WERI-Rb-1 (cell line): ENCODE measurements around the gene NAIF1.

Experiments
- DNase-seq: peaks from one replicate; pipeline ENCODE4 v3.0.0-alpha.2; 2020
- H3K27ac ChIP-seq: fragments of 250-450 bp; sonication (Bioruptor Pico); 2 replicates; pipeline ENCODE4 v1.5.1; 2020; ENCODE audit warnings: mild to moderate bottlenecking, moderate library complexity
- H3K27me3 ChIP-seq: fragments of 250-450 bp; sonication (Bioruptor Pico); 2 replicates; pipeline ENCODE4 v1.5.1; 2021; ENCODE audit warnings: mild to moderate bottlenecking, low read depth, moderate library complexity; ENCODE audit not compliant: insufficient read depth, severe bottlenecking
- H3K36me3 ChIP-seq: fragments of 250-450 bp; sonication (Bioruptor Pico); 2 replicates; pipeline ENCODE4 v1.5.1; 2020; ENCODE audit warnings: mild to moderate bottlenecking, moderate library complexity
- H3K4me3 ChIP-seq: 2 replicates; pipeline ENCODE4 v1.5.1; 2011; ENCODE audit warnings: low read depth, mild to moderate bottlenecking, control low read depth, low read length
- H3K9me3 ChIP-seq: fragments of 250-450 bp; sonication (Bioruptor Pico); 2 replicates; pipeline ENCODE4 v1.5.1; 2021; ENCODE audit warnings: mild to moderate bottlenecking, moderate library complexity; ENCODE audit not compliant: severe bottlenecking
- TF ChIP-seq, protein P1 (sequence below): IDR thresholded peaks from 2 replicates; pipeline ENCODE4 v1.5.1; 2011; ENCODE audit warnings: low read depth, mild to moderate bottlenecking, control low read depth, inconsistent platforms, low read length

The NAIF1 gene

DNA sequence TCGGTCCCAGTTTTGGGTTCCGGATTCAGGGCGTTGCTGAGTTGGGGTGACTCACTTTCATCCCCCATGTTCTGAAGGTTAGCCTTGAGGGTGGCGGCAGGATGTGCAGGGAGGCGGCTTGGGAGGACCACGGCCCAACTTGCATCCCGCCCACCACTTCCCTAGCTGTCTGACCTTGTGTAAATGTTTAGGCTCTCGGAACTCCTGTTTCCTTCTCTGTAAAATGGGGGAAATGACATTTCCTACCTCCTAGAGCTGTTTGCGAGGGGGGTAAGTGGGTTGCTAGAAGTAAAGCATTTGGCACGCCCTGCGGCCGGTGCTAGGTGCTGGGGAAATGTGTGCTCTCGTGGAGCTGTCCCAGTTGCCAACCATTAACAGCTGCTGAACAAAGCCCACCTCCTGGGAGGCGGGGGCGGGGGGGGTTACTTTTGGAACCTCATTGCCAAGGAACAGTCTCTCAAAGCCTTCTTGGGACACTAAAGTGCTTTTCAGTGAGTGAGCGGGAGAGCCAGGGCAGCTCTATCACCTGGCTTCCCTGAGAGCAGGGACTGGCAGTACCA, 32.9 kb upstream of the NAIF1 start:
- no peaks in the 10 kb centered on the region for H3K9me3 ChIP-seq
- H3K27ac ChIP-seq = no peak overlapping the region
- TF ChIP-seq, protein P1, sequence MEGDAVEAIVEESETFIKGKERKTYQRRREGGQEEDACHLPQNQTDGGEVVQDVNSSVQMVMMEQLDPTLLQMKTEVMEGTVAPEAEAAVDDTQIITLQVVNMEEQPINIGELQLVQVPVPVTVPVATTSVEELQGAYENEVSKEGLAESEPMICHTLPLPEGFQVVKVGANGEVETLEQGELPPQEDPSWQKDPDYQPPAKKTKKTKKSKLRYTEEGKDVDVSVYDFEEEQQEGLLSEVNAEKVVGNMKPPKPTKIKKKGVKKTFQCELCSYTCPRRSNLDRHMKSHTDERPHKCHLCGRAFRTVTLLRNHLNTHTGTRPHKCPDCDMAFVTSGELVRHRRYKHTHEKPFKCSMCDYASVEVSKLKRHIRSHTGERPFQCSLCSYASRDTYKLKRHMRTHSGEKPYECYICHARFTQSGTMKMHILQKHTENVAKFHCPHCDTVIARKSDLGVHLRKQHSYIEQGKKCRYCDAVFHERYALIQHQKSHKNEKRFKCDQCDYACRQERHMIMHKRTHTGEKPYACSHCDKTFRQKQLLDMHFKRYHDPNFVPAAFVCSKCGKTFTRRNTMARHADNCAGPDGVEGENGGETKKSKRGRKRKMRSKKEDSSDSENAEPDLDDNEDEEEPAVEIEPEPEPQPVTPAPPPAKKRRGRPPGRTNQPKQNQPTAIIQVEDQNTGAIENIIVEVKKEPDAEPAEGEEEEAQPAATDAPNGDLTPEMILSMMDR = no peak
- H3K4me3 ChIP-seq = no peak overlapping the region
- DNase-seq = no peak
- H3K36me3 ChIP-seq = peaks cover 48% of the 10 kb centered on the region
- no peaks in the 10 kb centered on the region for H3K27me3 ChIP-seq

DNA sequence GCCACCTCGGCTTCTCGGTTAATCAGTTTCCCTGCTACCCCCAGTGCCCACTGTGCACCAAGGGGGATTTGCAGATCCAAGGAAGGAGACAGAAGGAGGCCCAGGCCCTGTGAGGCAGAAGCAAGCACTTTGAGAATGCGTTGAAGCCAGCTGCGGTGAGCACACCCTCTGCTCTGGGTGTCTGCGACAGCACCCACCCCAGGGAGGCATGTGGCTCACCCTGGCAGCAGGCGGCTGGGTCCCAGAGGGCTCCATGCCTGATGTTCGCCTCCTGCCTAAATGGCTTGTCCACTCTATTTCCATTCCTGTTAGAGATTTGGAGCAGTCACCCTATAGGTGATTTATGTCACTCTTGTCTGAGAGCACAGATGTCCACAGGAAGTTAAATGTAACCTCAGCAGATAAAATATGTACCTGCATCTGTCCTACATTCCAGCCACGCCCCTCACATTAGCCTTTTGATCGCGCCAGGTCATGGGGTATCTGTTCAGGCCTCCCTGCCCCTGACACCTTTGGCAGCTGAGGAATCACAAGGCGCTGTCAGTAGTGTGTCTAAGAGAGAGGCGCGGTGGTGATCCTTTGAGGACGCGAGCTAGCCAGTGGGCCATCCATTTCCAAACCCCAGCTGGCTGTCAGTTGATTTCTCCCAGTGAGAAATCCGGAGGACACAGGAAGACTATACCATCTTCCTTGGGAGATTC, 32.3 kb upstream of the NAIF1 start:
- peaks cover 48% of the 10 kb centered on the region for H3K36me3 ChIP-seq
- no peaks in the 10 kb centered on the region for H3K27me3 ChIP-seq
- H3K27ac ChIP-seq = peak overlapping the region; percentile 52
- H3K9me3 ChIP-seq = no peaks in the 10 kb centered on the region
- no peak overlapping the region for H3K4me3 ChIP-seq
- DNase-seq = no peak
- TF ChIP-seq, protein P1 = no peak

DNA sequence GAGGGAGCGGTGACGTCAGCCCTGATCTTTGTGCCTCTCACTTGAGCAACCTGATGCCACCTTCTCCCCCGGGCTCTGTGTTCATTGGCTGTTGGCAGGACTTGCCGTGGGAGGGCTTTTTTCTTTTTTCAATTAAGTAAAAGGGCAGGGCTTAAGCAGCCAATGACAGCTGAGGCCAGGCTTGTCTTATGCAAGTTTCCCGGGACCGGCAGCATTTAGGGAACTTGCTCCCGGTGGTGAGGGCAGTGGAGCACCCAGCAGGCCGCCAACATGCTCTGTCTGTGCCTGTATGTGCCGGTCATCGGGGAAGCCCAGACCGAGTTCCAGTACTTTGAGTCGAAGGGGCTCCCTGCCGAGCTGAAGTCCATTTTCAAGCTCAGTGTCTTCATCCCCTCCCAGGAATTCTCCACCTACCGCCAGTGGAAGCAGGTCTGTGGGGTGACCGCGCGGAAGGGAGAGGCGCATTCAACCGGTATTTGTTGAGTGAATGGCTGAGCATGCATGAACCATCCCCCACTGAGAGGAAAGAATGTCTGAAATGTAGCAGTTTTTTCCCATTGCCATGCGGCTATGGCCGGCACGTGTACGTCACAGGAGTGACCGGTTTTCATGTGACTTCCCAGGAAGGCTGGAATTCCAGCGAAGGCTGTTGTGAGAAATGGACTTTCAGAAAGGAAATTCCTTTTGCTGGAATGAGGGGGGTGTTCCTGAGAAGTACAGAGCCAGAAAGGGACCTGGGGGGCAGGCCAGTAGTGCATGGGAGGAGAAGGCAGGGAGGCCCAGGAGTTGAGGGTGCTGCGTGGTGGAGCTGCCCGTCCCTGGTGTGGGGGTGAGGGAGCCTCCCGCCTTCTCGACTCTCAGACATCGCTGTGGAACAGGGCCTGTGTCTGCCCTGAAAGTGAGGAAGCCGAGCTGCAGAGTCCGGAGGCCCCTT, 31.4 kb upstream of the NAIF1 start:
- peak overlapping the region; percentile 52 for H3K27ac ChIP-seq
- H3K4me3 ChIP-seq = peak overlapping the region; percentile 42
- H3K27me3 ChIP-seq = no peaks in the 10 kb centered on the region
- peak; percentile 98 for DNase-seq
- H3K36me3 ChIP-seq = peaks cover 40% of the 10 kb centered on the region
- H3K9me3 ChIP-seq = no peaks in the 10 kb centered on the region
- TF ChIP-seq, protein P1 = no peak

DNA sequence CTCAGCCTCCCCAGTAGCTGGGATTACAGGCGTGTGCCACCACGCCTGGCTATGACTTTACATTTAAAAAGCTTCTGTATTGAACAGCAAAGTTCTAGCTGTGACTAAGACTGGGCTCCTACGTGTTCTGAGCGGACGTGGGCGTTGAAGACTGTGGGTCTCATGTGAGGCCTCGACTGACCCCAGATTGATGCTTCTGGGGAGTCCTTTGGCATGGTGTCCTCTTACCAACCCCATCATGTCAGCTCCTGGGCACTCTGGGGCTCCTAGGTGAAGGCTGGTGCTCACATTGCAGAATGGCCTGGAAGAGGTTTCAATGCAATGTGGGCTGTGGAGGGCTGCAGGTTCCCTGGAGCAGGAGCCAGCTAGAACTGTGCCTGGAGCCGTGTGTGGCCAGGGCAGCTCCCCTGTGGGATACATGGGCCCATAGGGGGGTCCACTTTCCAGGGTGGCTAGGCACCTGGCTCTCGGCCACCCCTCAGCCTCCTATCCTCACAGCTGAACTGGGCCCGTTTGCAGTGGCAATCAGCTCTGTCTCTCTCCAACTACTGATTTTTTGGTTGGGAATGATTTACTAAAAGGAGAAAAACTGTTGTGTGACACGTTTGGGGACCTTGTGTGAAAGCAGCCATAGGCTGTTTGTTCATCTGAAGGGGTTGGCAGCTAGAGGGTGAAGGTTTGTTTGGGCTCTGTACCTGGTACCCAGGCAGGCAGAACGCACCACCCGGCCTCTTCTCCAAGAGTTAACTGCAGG, 30.6 kb upstream of the NAIF1 start:
- TF ChIP-seq, protein P1 = no peak
- peaks cover 35% of the 10 kb centered on the region for H3K36me3 ChIP-seq
- DNase-seq = no peak
- H3K9me3 ChIP-seq = no peaks in the 10 kb centered on the region
- H3K27me3 ChIP-seq = no peaks in the 10 kb centered on the region
- H3K27ac ChIP-seq = peak overlapping the region; percentile 66
- H3K4me3 ChIP-seq = no peak overlapping the region

DNA sequence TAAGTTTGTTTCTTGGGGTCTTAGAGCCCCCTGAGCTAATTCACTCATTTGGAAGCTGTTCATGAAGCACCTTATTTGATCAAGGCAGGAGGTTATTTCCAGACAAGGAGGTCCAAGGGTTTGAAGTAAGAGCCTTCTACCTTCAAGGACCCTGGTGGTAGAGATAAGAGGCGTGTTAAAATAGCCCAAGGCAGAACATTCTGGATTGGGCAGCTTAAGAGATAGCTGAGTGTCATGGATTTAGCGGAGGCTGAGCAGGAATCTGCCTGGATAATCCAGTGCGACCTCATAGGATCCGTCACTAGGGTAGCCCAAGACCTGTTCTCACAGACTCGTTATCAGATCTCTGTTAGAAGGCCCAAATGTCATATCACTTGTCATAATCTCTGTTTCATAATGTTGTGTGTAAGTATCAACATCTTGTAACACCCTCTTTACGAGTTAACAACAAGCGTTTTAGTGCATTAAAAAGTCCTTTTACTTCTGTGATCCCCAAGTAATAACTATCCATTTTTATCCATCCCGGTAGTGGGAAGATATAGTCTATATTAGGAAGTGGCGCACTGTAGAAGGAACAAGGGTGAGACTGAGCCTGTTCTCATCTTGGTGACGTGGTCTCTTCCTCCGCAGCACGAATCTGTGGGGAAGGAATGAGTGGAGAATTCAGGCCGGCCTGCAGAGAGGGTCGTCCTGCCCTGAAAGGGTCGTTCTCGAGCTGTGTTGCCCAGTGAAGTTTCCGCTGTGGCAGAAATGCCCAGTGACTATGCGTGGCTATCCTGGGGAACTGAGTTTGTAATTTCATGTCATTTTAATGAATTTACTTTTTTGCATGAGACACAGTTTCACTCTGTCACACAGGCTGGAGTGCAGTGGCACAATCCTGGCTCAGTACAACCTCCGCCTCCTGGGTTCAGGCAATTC, 29.8 kb upstream of the NAIF1 start:
- no peak overlapping the region for H3K4me3 ChIP-seq
- no peaks in the 10 kb centered on the region for H3K27me3 ChIP-seq
- no peaks in the 10 kb centered on the region for H3K9me3 ChIP-seq
- peaks cover 27% of the 10 kb centered on the region for H3K36me3 ChIP-seq
- TF ChIP-seq, protein P1 = no peak
- peak; percentile 77 for DNase-seq
- H3K27ac ChIP-seq = peak overlapping the region; percentile 66
